HepG2 (cell line): ENCODE measurements around the gene FIBCD1.

Source experiments
- CTCF ChIP-seq: sonication (generic); formaldehyde crosslinking; IDR thresholded peaks from 2 replicates; pipeline ENCODE4 v1.5.0; 2020; ENCODE audit warnings: mild to moderate bottlenecking, missing genetic modification reagents, moderate library complexity
- HCFC1 ChIP-seq: fragments of 150-350 bp; IDR thresholded peaks from 2 replicates; pipeline ENCODE4 v1.6.1; 2014; ENCODE audit warnings: low read depth, low read length
- HDAC6 ChIP-seq: fragments of 200-600 bp; sonication (generic); IDR thresholded peaks from 2 replicates; pipeline ENCODE4 v1.7.0; 2017; ENCODE audit warnings: mild to moderate bottlenecking, antibody characterized with exemption, low read length, low read depth
- KLF16 ChIP-seq, 2 experiments: sonication (generic) in 1 of 2; formaldehyde crosslinking in 1 of 2; IDR thresholded peaks; 2 replicates each; pipeline versions ENCODE4 v1.6.1 to v1.8.0; 2016 to 2023; ENCODE audit warnings: missing genetic modification reagents in 2 of 2, missing compliant biosample characterization in 1 of 2
- MLX ChIP-seq: IDR thresholded peaks from 2 replicates; pipeline ENCODE4 v1.6.1; 2016
- MYNN ChIP-seq: sonication (generic); formaldehyde crosslinking; IDR thresholded peaks from 2 replicates; pipeline ENCODE4 v1.4.0; 2020; ENCODE audit warnings: mild to moderate bottlenecking, low read depth, missing genetic modification reagents
- POLR2A ChIP-seq, 2 experiments: IDR thresholded peaks; 2 replicates each; pipeline ENCODE4 v1.6.1; 2011; ENCODE audit warnings: low read depth in 2 of 2, low read length in 2 of 2, mild to moderate bottlenecking in 1 of 2, moderate library complexity in 1 of 2; ENCODE audit not compliant: insufficient read depth in 1 of 2
- TCF7 ChIP-seq: sonication (generic); IDR thresholded peaks from 2 replicates; pipeline ENCODE4 v1.6.1; 2016; ENCODE audit warnings: antibody characterized with exemption, low read depth
- ZBTB1 ChIP-seq: sonication (generic); formaldehyde crosslinking; IDR thresholded peaks from 2 replicates; pipeline ENCODE4 v1.4.0; 2020; ENCODE audit warnings: missing genetic modification reagents, borderline replicate concordance
- ZBTB20 ChIP-seq: sonication (generic); formaldehyde crosslinking; IDR thresholded peaks from 2 replicates; pipeline ENCODE4 v1.8.1; 2023; ENCODE audit warnings: missing genetic modification reagents, low read depth, mild to moderate bottlenecking, borderline replicate concordance
- ZBTB3 ChIP-seq: sonication (generic); formaldehyde crosslinking; IDR thresholded peaks from 2 replicates; pipeline ENCODE4 v1.4.0; 2020; ENCODE audit warnings: low read depth, mild to moderate bottlenecking, moderate library complexity, missing genetic modification reagents, borderline replicate concordance
- ZBTB7A ChIP-seq: sonication (generic); formaldehyde crosslinking; IDR thresholded peaks from 2 replicates; pipeline ENCODE4 v1.8.0; 2022; ENCODE audit warnings: mild to moderate bottlenecking, missing genetic modification reagents
- ZNF274 ChIP-seq: sonication (generic); formaldehyde crosslinking; IDR thresholded peaks from 2 replicates; pipeline ENCODE4 v1.5.1; 2020; ENCODE audit warnings: mild to moderate bottlenecking, missing genetic modification reagents
- ZNF572 ChIP-seq: sonication (generic); formaldehyde crosslinking; IDR thresholded peaks from 2 replicates; pipeline ENCODE4 v1.5.1; 2020; ENCODE audit warnings: mild to moderate bottlenecking, missing genetic modification reagents

- TF ChIP-seq HCFC1 (no peak), TCF7 (no peak), CTCF (CRISPR knock-in tag) (no peak), KLF16 (CRISPR knock-in tag; IDR thresholded peaks at IDR 0.05) (no peak), ZBTB1 (no peak), ZNF572 (CRISPR knock-in tag) (no peak), POLR2A (IDR thresholded peaks at IDR 0.05; ENCODE audit: insufficient read depth in 1 of 2, low read depth in 2 of 2, low read length in 2 of 2) (no peak), MLX (CRISPR knock-in tag) (no peak), ZNF274 (no peak), HDAC6 (no peak), ZBTB20 (CRISPR knock-in tag) (no peak), ZBTB3 (CRISPR knock-in tag) (no peak), MYNN (CRISPR knock-in tag) (no peak), ZBTB7A (CRISPR knock-in tag) (no peak)
These were observed 82.6 kb downstream of the FIBCD1 start for GRCh38 chr9:130856474-130856873.
